Activated T-helper 2 cell treated with anti-CD3 and anti-CD28 coated beads, Interferon-gamma antibody, Interleukin-2, Interleukin-4, amounts not matched to agents 10 μg/mL and 5 μg/mL and 100 μg/mL, durations not matched to agents 14 hours and 24 hours and 36 hours (primary cell): ENCODE data around the gene XPC. TPM values are rescaled to one million over a fixed set of nuclear protein-coding genes. Genes with fewer than 3 reads are reported as not detected.
A peak's percentile ranks its signal among the peaks of the same experiment; 100 is the strongest.

Experiments
- DNase-seq: peaks from one replicate; pipeline ENCODE4 v3.0.0; 2021; ENCODE audit warnings: low spot score
- H3K27ac Mint-ChIP-seq: one replicate; pipeline ENCODE4 v1.8.0; 2021; ENCODE audit warnings: mixed read lengths
- H3K27me3 Mint-ChIP-seq: one replicate; pipeline ENCODE4 v1.8.0; 2021; ENCODE audit warnings: low read depth, mixed read lengths
- H3K36me3 Mint-ChIP-seq: one replicate; pipeline ENCODE4 v1.8.0; 2021; ENCODE audit warnings: low read depth, mixed read lengths
- H3K4me1 Mint-ChIP-seq: one replicate; pipeline ENCODE4 v1.8.0; 2021; ENCODE audit warnings: low read depth, mixed read lengths
- H3K4me3 Mint-ChIP-seq: one replicate; pipeline ENCODE4 v1.8.0; 2021; ENCODE audit warnings: low read depth, mild to moderate bottlenecking, moderate library complexity, mixed read lengths
- H3K9me3 Mint-ChIP-seq: one replicate; pipeline ENCODE4 v1.8.0; 2021; ENCODE audit warnings: mixed read lengths
- intact Hi-C: fragments of 100-400 bp; cut with micrococcal nuclease; formaldehyde crosslinking; loops from one replicate; pipeline ENCODE4 v1.15.1; 2023
- total RNA-seq: library from RNA; stranded (reverse); gene quantifications from 2 replicates; pipeline ENCODE4 v1.2.3, GENCODE V29; 2022

Gene XPC
- total RNA-seq, 1 donor from 2014 or later: 33.2 TPM

DNA sequence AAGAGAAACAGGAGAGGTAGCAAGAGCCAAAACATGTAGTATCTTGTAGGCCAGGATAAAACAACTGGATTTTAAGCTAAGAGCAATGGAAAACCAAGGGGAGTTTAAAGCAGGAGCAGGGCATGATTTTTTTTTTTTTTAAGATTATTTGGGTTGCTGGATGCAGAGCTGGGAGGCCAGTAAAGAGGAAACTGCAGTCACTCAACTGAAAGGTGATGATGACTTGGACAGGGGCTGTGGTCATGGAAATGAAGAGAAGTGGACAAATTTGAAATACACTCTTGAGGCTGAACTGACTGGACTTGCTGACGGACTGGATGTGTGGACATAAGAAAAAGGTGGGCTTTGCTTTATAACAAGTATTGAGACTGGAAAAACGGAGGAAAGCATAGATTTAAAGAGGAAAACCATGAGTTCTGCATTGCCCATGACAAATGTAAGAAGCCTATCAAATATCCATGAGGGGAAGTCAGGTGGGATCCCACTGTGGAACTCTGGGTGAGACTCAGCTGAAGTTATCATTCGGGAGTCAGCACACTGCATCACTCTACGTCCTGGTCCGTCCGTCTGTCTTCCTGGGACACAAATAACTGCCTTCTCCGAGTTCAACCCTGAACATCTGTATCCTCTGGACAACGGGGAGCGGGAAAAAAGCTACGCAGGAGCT is 688 bp downstream of the XPC start:
- Mint-ChIP-seq H3K9me3 (no peaks in the 10 kb centered on the region), H3K27me3 (no peaks in the 10 kb centered on the region), H3K36me3 (peaks cover 30% of the 10 kb centered on the region), H3K4me3 (peak overlapping the region; percentile 89), H3K27ac (peak overlapping the region; percentile 81), H3K4me1 (peaks cover 52% of the 10 kb centered on the region)
- intact Hi-C loops: loop anchor here (1.0 to 10.0 kb wide), 9 partner anchors 33 to 770 kb away; partner anchors contain the start of genes CCDC174, CHCHD4, NR2C2 and SLC6A6
- no peak for DNase-seq

DNA sequence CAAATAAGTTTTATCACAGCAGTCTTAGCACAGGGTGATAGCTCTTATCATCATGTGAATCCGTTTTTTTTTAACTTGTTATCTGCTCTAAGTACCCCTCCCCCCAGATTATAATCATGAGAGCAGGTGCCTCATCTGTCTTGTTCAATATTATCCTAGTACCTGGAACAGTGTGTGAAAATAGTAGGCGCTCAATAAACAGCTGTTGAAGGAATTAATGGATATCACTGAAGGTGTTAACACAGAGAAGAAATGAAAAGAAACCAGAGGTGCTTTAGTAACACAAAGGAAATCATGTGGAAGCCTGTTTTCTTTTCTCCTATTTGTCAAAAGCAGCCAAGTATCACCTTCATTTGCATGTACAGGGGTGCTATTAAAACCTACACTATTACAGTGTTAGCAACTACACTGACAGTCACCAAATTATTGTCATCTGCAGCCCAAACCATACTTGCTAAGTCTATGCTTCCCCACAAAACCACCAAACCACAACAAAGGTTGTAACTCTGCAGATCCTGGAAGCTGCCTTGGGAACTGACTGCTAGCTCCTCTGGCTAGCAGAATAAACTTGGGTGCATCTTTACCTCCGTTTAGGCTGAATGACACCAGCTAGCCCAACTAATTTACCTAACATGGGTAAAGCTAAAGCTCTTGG is 2.9 kb downstream of the XPC start:
- Mint-ChIP-seq H3K27me3 (no peaks in the 10 kb centered on the region), H3K4me1 (peaks cover 46% of the 10 kb centered on the region)

DNA sequence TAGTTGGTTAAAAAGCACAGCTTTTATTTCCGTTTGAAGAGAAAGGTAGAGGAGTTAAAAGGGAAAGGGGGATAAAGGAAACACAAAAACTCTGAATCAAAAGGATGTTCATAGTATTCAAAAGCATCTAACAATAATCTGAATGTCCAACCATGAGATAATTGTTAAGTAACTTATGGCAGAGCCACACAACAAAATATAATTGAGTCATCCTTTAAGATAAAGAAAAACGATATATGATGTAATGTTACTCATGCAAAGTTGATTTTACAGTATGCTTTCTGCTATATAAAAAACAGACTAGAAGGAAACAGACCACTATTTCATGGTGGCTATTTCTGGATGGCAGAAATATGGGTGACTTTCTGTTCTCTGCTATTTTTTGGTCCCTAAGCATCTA is 3.9 kb downstream of the XPC start:
- Mint-ChIP-seq H3K27me3 (no peaks in the 10 kb centered on the region), H3K9me3 (no peaks in the 10 kb centered on the region), H3K4me3 (no peak overlapping the region), H3K36me3 (peaks cover 43% of the 10 kb centered on the region), H3K27ac (no peak overlapping the region), H3K4me1 (peaks cover 45% of the 10 kb centered on the region)
- intact Hi-C loops: loop anchor here (10.0 kb wide), 1 partner anchor 760 kb away; no protein-coding TSS in a partner anchor
- DNase-seq: no peak

More for the DNA sequence above, 2.9 kb downstream of the XPC start:
- intact Hi-C loops: loop anchor here (5.0 to 10.0 kb wide), 2 partner anchors 227 to 761 kb away; partner anchors contain the start of gene SLC6A6
- H3K9me3 Mint-ChIP-seq: no peaks in the 10 kb centered on the region
- peak; percentile 63 for DNase-seq
- H3K27ac Mint-ChIP-seq: peak overlapping the region; percentile 52
- peaks cover 34% of the 10 kb centered on the region for H3K36me3 Mint-ChIP-seq
- H3K4me3 Mint-ChIP-seq: peak overlapping the region; percentile 22

DNA sequence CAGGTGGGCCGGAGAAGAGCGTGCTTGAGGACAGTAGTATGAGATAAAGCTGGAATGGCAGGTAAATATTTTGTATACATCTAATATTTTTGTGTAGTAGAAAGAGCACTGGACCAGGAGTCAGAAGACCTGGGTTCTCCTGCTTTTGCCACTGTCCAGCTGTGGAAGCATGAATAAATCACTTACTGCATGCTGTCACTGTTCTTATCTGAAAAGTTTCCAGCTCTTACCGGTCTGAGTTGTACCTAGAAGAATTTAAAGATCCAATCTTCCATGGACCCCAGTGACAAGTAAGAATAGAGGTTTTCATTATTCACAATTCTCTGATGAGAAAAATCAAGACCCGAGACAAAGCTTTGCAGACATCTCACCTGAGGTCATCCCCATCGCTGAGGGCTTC is 5.9 kb downstream of the XPC start:
- Mint-ChIP-seq H3K36me3 (peaks cover 49% of the 10 kb centered on the region), H3K27me3 (no peaks in the 10 kb centered on the region), H3K27ac (no peak overlapping the region), H3K9me3 (no peaks in the 10 kb centered on the region), H3K4me3 (no peak overlapping the region), H3K4me1 (peaks cover 35% of the 10 kb centered on the region)
- DNase-seq: no peak
- intact Hi-C loops: loop anchor here (10.0 kb wide), 1 partner anchor 758 kb away; no protein-coding TSS in a partner anchor

DNA sequence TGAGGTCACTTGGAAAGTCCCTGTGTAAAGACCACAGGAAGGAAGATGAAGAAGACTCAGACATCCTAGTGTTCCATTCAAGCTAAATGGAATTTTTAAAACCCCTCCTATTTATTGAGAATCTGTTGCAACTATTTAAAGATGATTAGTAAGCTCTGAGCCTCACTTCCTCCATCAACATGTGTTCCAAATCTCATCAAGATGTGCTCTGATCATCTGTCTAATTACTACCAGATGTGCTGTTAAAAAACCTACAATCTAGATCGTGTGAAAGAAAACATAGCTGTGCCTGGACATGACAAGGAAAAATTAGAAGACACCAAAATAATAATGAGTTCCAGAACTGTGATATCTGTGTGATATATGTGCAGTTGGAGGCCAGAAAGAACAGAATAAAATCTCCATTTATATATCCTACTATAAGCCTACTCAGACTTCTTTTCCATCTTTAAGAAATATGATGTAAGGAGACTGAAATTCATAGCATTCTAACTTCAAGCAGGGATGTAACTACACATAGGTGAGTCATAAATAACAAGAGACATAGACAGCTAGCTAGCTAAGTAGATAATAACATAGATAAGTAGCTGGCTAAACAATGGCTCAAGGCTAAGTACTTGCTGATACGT is 7.8 kb downstream of the XPC start:
- Mint-ChIP-seq H3K36me3 (peaks cover 67% of the 10 kb centered on the region), H3K27ac (peak overlapping the region; percentile 18), H3K9me3 (no peaks in the 10 kb centered on the region), H3K4me1 (peaks cover 21% of the 10 kb centered on the region), H3K27me3 (no peaks in the 10 kb centered on the region), H3K4me3 (no peak overlapping the region)
- intact Hi-C loops: loop anchor here (10.0 kb wide), 1 partner anchor 756 kb away; no protein-coding TSS in a partner anchor
- no peak for DNase-seq

DNA sequence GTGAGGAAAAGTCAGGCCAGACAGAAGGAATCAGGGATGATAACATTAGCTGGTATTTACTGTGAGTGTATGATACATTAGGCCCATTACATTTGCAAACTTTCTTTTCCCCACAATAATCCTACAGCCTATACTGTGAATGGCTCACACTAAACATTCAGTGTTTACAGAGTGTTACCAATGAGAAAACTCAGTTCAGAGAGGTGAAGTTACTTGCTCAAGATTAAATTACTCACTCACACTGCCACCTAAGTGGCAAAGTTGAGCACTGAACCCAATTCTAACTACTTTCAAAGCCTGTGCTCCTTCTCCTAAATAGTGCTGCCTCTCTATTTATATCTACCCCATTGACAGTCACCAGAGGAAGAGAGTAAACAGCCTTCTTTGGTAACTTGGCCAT is 8.5 kb downstream of the XPC start:
- Mint-ChIP-seq H3K4me1 (peaks cover 13% of the 10 kb centered on the region), H3K36me3 (peaks cover 72% of the 10 kb centered on the region), H3K9me3 (no peaks in the 10 kb centered on the region), H3K27ac (no peak overlapping the region), H3K4me3 (no peak overlapping the region), H3K27me3 (no peaks in the 10 kb centered on the region)
- DNase-seq: no peak
- intact Hi-C loops: loop anchor here (10.0 kb wide), 1 partner anchor 755 kb away; no protein-coding TSS in a partner anchor

DNA sequence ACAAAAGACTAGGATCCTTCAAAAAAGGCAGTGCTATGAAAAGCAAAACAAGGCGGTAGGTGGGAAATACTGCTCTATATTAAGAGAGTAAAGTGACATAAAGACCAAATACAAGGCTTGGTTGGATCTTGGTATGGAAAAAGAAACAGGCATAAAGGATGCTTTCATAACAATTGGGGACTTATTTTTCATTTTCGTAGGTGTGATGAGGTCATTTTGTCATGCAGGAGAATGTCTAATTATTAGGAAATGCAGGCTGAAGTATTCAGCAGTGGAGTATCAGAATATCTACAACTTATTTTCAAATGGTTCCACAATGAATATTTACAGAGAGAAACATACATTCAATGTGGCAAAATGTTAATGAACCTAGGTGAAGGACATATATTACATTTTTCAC is 9.0 kb downstream of the XPC start:
- intact Hi-C loops: no loop called here
- Mint-ChIP-seq H3K27ac (no peak overlapping the region), H3K4me1 (peaks cover 11% of the 10 kb centered on the region), H3K27me3 (no peaks in the 10 kb centered on the region), H3K9me3 (no peaks in the 10 kb centered on the region), H3K36me3 (peaks cover 76% of the 10 kb centered on the region), H3K4me3 (no peak overlapping the region)
- DNase-seq: no peak

DNA sequence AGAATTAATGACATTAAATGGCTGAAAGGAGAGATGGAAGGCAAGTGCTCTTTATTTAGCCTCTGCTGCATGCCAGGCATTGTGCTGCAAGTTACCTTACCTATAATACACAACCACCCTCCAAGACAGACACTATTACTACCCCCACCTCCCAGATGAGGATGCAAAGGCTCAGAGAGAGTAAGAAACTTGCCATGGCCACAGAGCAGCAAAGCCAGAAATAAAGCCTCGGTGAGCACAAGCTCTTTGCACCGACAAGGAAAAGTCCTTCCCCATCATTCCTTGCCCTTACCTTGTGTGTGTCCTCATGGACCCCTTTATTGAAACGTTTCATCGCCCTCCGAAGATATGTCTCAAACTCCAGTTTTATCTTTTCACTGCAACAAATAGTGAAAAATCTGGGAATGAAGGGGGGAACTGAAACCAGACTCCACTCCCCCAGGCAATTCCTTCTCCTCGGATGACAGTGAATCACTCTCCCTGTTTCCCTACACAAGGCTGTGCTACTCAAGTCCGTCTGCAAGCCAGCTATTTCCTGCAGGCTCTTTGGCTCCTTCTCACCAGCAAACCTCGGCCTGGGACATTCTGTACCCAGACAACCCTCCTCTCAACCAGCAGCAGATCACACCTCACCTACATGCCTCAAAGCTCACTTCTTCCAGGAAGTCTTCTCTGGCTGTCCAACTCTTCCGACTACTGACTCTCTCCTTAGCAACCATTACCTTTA is 11.4 kb downstream of the XPC start:
- Mint-ChIP-seq H3K27ac (no peak overlapping the region), H3K36me3 (peaks cover 86% of the 10 kb centered on the region), H3K4me1 (peaks cover 8% of the 10 kb centered on the region), H3K9me3 (peaks cover 8% of the 10 kb centered on the region), H3K4me3 (no peak overlapping the region), H3K27me3 (no peaks in the 10 kb centered on the region)
- intact Hi-C loops: no loop called here
- DNase-seq: no peak

DNA sequence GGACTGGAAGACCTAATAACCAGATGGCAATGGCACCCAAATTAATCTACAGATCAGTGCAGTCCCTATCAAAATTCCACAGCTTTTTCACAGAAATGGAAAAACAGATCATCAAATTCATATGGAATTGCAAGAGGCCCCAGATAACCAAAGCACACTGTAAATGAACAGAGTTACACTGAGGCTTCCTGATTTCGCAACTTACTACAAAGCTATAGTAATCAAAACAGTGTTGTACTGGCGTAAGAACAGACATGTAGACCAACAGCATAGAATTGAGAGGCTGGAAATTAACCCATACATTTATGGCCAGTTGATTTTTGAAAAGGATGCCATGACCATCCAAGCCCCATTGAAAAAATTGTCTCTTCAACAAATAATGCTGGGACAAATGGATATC is 16.2 kb downstream of the XPC start:
- Mint-ChIP-seq H3K27me3 (no peaks in the 10 kb centered on the region), H3K27ac (no peak overlapping the region), H3K36me3 (peaks cover 92% of the 10 kb centered on the region), H3K4me3 (no peak overlapping the region), H3K4me1 (no peaks in the 10 kb centered on the region), H3K9me3 (peaks cover 22% of the 10 kb centered on the region)
- DNase-seq: no peak
- intact Hi-C loops: no loop called here

DNA sequence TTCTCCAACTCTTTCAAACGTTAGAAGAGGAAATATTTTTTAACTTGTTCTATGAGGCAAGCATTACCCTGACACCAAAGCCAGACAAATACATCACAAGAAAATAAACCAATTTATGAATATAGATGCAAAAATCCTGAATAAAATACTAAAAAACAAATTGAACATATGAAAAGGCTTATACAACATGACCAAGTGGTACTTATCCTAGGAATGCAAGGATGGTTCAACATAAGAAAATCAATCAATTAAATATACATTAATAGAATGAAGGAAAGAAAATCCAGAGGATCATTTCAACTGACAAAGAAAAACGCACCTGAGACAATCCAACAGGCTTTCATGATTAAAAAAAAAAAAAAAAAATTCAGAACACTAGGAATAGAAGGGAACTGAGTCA is 17.1 kb downstream of the XPC start:
- no peaks in the 10 kb centered on the region for H3K4me1 Mint-ChIP-seq
- H3K27ac Mint-ChIP-seq: no peak overlapping the region
- intact Hi-C loops: no loop called here
- H3K27me3 Mint-ChIP-seq: no peaks in the 10 kb centered on the region
- H3K9me3 Mint-ChIP-seq: peaks cover 22% of the 10 kb centered on the region
- no peak for DNase-seq
- H3K4me3 Mint-ChIP-seq: no peak overlapping the region
- peaks cover 92% of the 10 kb centered on the region for H3K36me3 Mint-ChIP-seq

DNA sequence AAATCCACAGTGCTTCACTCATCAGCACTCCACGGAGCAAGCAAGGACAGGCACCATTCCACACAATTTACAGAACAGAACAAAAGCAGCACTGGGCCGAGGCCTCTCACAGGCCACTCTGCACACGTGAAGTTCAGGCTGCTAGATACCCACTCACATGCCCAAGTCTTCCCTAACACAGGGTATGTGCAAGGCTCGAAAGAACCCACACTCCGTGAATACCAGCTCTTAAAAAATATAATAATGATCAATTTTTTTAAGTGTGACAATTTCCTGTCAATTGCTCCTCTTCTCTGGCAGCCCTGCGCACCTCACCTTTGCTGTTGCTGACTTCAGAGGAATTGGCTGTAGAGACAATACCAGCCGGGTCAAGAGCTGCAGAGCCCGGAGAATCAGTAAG is 19.0 kb downstream of the XPC start:
- H3K4me3 Mint-ChIP-seq: no peak overlapping the region
- H3K36me3 Mint-ChIP-seq: peaks cover 91% of the 10 kb centered on the region
- intact Hi-C loops: no loop called here
- H3K27ac Mint-ChIP-seq: no peak overlapping the region
- no peak for DNase-seq
- H3K27me3 Mint-ChIP-seq: no peaks in the 10 kb centered on the region
- H3K9me3 Mint-ChIP-seq: peaks cover 22% of the 10 kb centered on the region
- H3K4me1 Mint-ChIP-seq: no peaks in the 10 kb centered on the region

DNA sequence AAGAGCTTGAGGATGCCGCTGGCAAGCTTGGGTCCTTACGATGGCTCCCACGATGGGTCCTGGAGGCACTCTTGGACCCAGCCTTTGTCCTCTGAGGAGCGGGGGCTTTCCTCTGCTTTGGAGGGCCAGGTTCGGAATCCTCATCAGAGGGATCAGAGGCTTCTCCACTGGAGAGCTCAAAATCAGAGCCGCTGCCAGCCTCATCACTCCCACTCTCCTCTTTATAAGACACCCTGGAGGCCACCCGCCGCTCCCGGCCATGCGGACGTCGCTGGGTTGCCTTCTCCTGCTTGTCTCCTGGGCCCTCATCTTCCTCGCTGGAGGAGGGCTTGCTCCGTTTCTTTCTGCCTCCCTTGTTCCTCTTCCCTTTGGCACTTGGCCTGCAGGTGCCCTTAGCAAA is 20.0 kb downstream of the XPC start:
- Mint-ChIP-seq H3K9me3 (peaks cover 22% of the 10 kb centered on the region), H3K4me3 (no peak overlapping the region), H3K27me3 (no peaks in the 10 kb centered on the region), H3K27ac (no peak overlapping the region), H3K36me3 (peaks cover 92% of the 10 kb centered on the region), H3K4me1 (no peaks in the 10 kb centered on the region)
- DNase-seq: no peak
- intact Hi-C loops: no loop called here
